ENCODE data around the gene PHETA1. TPM values are rescaled to one million over a fixed set of nuclear protein-coding genes. Genes with fewer than 3 reads are reported as not detected.
"Not testable (repeated sequence)": the region's sequence is repeated elsewhere in the genome, so short reads cannot be mapped to it uniquely, and the experiment has no call there.

The PHETA1 gene
- total and polyA plus RNA-seq, 9 donors: 5.5 to 11.7 (median 8.7) TPM

- no peaks in the 10 kb centered on the region for H3K9me3 ChIP-seq (replicated peaks; ENCODE audit: control insufficient read depth, low read depth, low read length)
- H3K27me3 ChIP-seq (ENCODE audit: control insufficient read depth, insufficient read depth, low read length): no peaks in the 10 kb centered on the region
- WGBS (ENCODE audit: insufficient coverage): 76% methylated on average over 3 of the region's 8 CpGs
- no peak for DNase-seq
- H3K36me3 ChIP-seq (ENCODE audit: control insufficient read depth, insufficient read depth, low read length): no peaks in the 10 kb centered on the region
- no peaks in the 10 kb centered on the region for H3K4me1 ChIP-seq (ENCODE audit: control insufficient read depth, insufficient read depth, low read length)
- H3K27ac ChIP-seq (ENCODE audit: low read length): no peak overlapping the region
- no peak overlapping the region for H3K4me3 ChIP-seq (ENCODE audit: low read length)
These were observed 25.6 kb upstream of the PHETA1 start for GRCh38 chr12:111394480-111394879.

GRCh38 chr12:111393700-111394300, 24.9 kb upstream of the PHETA1 start:
- Histone ChIP-seq H3K9me3 (replicated peaks; ENCODE audit: control insufficient read depth, low read depth, low read length) (no peaks in the 10 kb centered on the region), H3K27ac (ENCODE audit: low read length) (no peak overlapping the region), H3K4me1 (ENCODE audit: control insufficient read depth, insufficient read depth, low read length) (no peaks in the 10 kb centered on the region), H3K4me3 (ENCODE audit: low read length) (no peak overlapping the region), H3K36me3 (ENCODE audit: control insufficient read depth, insufficient read depth, low read length) (no peaks in the 10 kb centered on the region), H3K27me3 (ENCODE audit: control insufficient read depth, insufficient read depth, low read length) (no peaks in the 10 kb centered on the region)
- DNase-seq: no peak
- 56% methylated on average over 7 of the region's 8 CpGs for WGBS (ENCODE audit: insufficient coverage)

GRCh38 chr12:111390910-111391309, 22.0 kb upstream of the PHETA1 start:
- DNase-seq: no peak
- H3K9me3 ChIP-seq (replicated peaks; ENCODE audit: control insufficient read depth, low read depth, low read length): no peaks in the 10 kb centered on the region
- no peak overlapping the region for H3K4me3 ChIP-seq (ENCODE audit: low read length)
- H3K27me3 ChIP-seq (ENCODE audit: control insufficient read depth, insufficient read depth, low read length): no peaks in the 10 kb centered on the region
- H3K4me1 ChIP-seq (ENCODE audit: control insufficient read depth, insufficient read depth, low read length): no peaks in the 10 kb centered on the region
- H3K27ac ChIP-seq (ENCODE audit: low read length): no peak overlapping the region
- WGBS (ENCODE audit: insufficient coverage): 77% methylated on average over 6 of the region's 9 CpGs
- H3K36me3 ChIP-seq (ENCODE audit: control insufficient read depth, insufficient read depth, low read length): no peaks in the 10 kb centered on the region

GRCh38 chr12:111389635-111390034, 20.7 kb upstream of the PHETA1 start:
- H3K27me3 ChIP-seq (ENCODE audit: control insufficient read depth, insufficient read depth, low read length): no peaks in the 10 kb centered on the region
- WGBS (ENCODE audit: insufficient coverage): 88% methylated on average over 2 of the region's 7 CpGs
- H3K4me3 ChIP-seq (ENCODE audit: low read length): no peak overlapping the region
- no peaks in the 10 kb centered on the region for H3K36me3 ChIP-seq (ENCODE audit: control insufficient read depth, insufficient read depth, low read length)
- H3K9me3 ChIP-seq (replicated peaks; ENCODE audit: control insufficient read depth, low read depth, low read length): no peaks in the 10 kb centered on the region
- no peaks in the 10 kb centered on the region for H3K4me1 ChIP-seq (ENCODE audit: control insufficient read depth, insufficient read depth, low read length)
- H3K27ac ChIP-seq (ENCODE audit: low read length): no peak overlapping the region
- DNase-seq: no peak

- Histone ChIP-seq H3K4me3 (ENCODE audit: low read length) (no peak overlapping the region), H3K4me1 (ENCODE audit: control insufficient read depth, insufficient read depth, low read length) (no peaks in the 10 kb centered on the region), H3K27me3 (ENCODE audit: control insufficient read depth, insufficient read depth, low read length) (no peaks in the 10 kb centered on the region), H3K9me3 (replicated peaks; ENCODE audit: control insufficient read depth, low read depth, low read length) (no peaks in the 10 kb centered on the region), H3K27ac (ENCODE audit: low read length) (no peak overlapping the region), H3K36me3 (ENCODE audit: control insufficient read depth, insufficient read depth, low read length) (no peaks in the 10 kb centered on the region)
- no peak for DNase-seq
- 71% methylated on average over 9 of the region's 9 CpGs for WGBS (ENCODE audit: insufficient coverage)
These were observed 18.9 kb upstream of the PHETA1 start for GRCh38 chr12:111387747-111388323.

GRCh38 chr12:111386885-111387284, 18.0 kb upstream of the PHETA1 start:
- H3K4me3 ChIP-seq (ENCODE audit: low read length): no peak overlapping the region
- WGBS (ENCODE audit: insufficient coverage): 0% methylated on average over 1 of the region's 3 CpGs
- no peak for DNase-seq
- no peak overlapping the region for H3K27ac ChIP-seq (ENCODE audit: low read length)
- H3K27me3 ChIP-seq (ENCODE audit: control insufficient read depth, insufficient read depth, low read length): no peaks in the 10 kb centered on the region
- H3K9me3 ChIP-seq (replicated peaks; ENCODE audit: control insufficient read depth, low read depth, low read length): no peaks in the 10 kb centered on the region
- no peaks in the 10 kb centered on the region for H3K36me3 ChIP-seq (ENCODE audit: control insufficient read depth, insufficient read depth, low read length)
- H3K4me1 ChIP-seq (ENCODE audit: control insufficient read depth, insufficient read depth, low read length): no peaks in the 10 kb centered on the region

GRCh38 chr12:111384596-111384995, 15.7 kb upstream of the PHETA1 start:
- Histone ChIP-seq H3K36me3 (ENCODE audit: control insufficient read depth, insufficient read depth, low read length) (no peaks in the 10 kb centered on the region), H3K4me3 (ENCODE audit: low read length) (no peak overlapping the region), H3K27ac (ENCODE audit: low read length) (no peak overlapping the region), H3K27me3 (ENCODE audit: control insufficient read depth, insufficient read depth, low read length) (no peaks in the 10 kb centered on the region), H3K4me1 (ENCODE audit: control insufficient read depth, insufficient read depth, low read length) (no peaks in the 10 kb centered on the region), H3K9me3 (replicated peaks; ENCODE audit: control insufficient read depth, low read depth, low read length) (no peaks in the 10 kb centered on the region)
- 76% methylated on average over 4 of the region's 5 CpGs for WGBS (ENCODE audit: insufficient coverage)
- no peak for DNase-seq

GRCh38 chr12:111379942-111380554, 11.2 kb upstream of the PHETA1 start:
- no peak overlapping the region for H3K27ac ChIP-seq (ENCODE audit: low read length)
- H3K9me3 ChIP-seq (replicated peaks; ENCODE audit: control insufficient read depth, low read depth, low read length): peaks cover 2% of the 10 kb centered on the region
- 86% methylated on average over 1 of the region's 6 CpGs for WGBS (ENCODE audit: insufficient coverage)
- no peaks in the 10 kb centered on the region for H3K36me3 ChIP-seq (ENCODE audit: control insufficient read depth, insufficient read depth, low read length)
- no peak for DNase-seq
- H3K27me3 ChIP-seq (ENCODE audit: control insufficient read depth, insufficient read depth, low read length): no peaks in the 10 kb centered on the region
- no peak overlapping the region for H3K4me3 ChIP-seq (ENCODE audit: low read length)
- H3K4me1 ChIP-seq (ENCODE audit: control insufficient read depth, insufficient read depth, low read length): no peaks in the 10 kb centered on the region

GRCh38 chr12:111377440-111377839, 8.5 kb upstream of the PHETA1 start:
- DNase-seq: no peak
- Histone ChIP-seq H3K9me3 (replicated peaks; ENCODE audit: control insufficient read depth, low read depth, low read length) (peaks cover 2% of the 10 kb centered on the region), H3K27me3 (ENCODE audit: control insufficient read depth, insufficient read depth, low read length) (no peaks in the 10 kb centered on the region), H3K4me3 (ENCODE audit: low read length) (no peak overlapping the region), H3K36me3 (ENCODE audit: control insufficient read depth, insufficient read depth, low read length) (no peaks in the 10 kb centered on the region), H3K27ac (ENCODE audit: low read length) (no peak overlapping the region), H3K4me1 (ENCODE audit: control insufficient read depth, insufficient read depth, low read length) (no peaks in the 10 kb centered on the region)
- no CpG with 5 or more reads among the region's 3 CpGs for WGBS (ENCODE audit: insufficient coverage)

- H3K4me1 ChIP-seq (ENCODE audit: control insufficient read depth, insufficient read depth, low read length); H3K9me3 ChIP-seq (replicated peaks; ENCODE audit: control insufficient read depth, low read depth, low read length); DNase-seq; H3K36me3 ChIP-seq (ENCODE audit: control insufficient read depth, insufficient read depth, low read length); H3K27ac ChIP-seq (ENCODE audit: low read length); H3K27me3 ChIP-seq (ENCODE audit: control insufficient read depth, insufficient read depth, low read length); H3K4me3 ChIP-seq (ENCODE audit: low read length): not testable (repeated sequence)
- no CpG with 5 or more reads among the region's 1 CpG for WGBS (ENCODE audit: insufficient coverage)
These were observed 4.3 kb upstream of the PHETA1 start for GRCh38 chr12:111373231-111373630.

Data from muscle of leg (tissue), 11 donors.